Liver (tissue), 9 donors: Measurements from ENCODE around the gene UBC. TPM values are rescaled to one million over a fixed set of nuclear protein-coding genes. Genes with fewer than 3 reads are reported as not detected.
"Not testable (repeated sequence)": the region's sequence is repeated elsewhere in the genome, so short reads cannot be mapped to it uniquely, and the experiment has no call there.

Experiments used
- DNase-seq: peaks from one replicate; pipeline ENCODE4 v3.0.0-alpha.2; 2017; ENCODE audit warnings: low spot score
- H3K27ac ChIP-seq, 2 donors: one replicate each; pipeline ENCODE4 v1.7.0; 2013; ENCODE audit warnings: inconsistent platforms in 2 of 2, low read length in 2 of 2, control low read depth in 1 of 2, low read depth in 1 of 2, mild to moderate bottlenecking in 1 of 2
- H3K27me3 ChIP-seq, 4 donors: one replicate each; pipeline versions ENCODE4 v1.6.1 to v1.7.0; 2013; ENCODE audit warnings: low read length in 3 of 4, inconsistent platforms in 1 of 4, mild to moderate bottlenecking in 1 of 4, moderate library complexity in 1 of 4; ENCODE audit not compliant: control insufficient read depth in 4 of 4, insufficient read depth in 4 of 4
- H3K36me3 ChIP-seq, 4 donors: one replicate each; pipeline versions ENCODE4 v1.6.1 to v1.7.0; 2013; ENCODE audit warnings: low read length in 3 of 4, mild to moderate bottlenecking in 3 of 4, low read depth in 1 of 4, moderate library complexity in 1 of 4; ENCODE audit not compliant: control insufficient read depth in 4 of 4, insufficient read depth in 3 of 4
- H3K4me1 ChIP-seq, 4 donors: one replicate each; pipeline versions ENCODE4 v1.6.1 to v1.7.0; 2013; ENCODE audit warnings: low read length in 3 of 4, mild to moderate bottlenecking in 3 of 4, moderate library complexity in 1 of 4; ENCODE audit not compliant: control insufficient read depth in 4 of 4, insufficient read depth in 4 of 4
- H3K4me3 ChIP-seq, 3 donors: one replicate each; pipeline versions ENCODE4 v1.6.1 to v1.7.0; 2013; ENCODE audit warnings: low read length in 3 of 3, control low read depth in 1 of 3, low read depth in 1 of 3, mild to moderate bottlenecking in 1 of 3
- H3K9ac ChIP-seq, 2 donors: one replicate each; pipeline ENCODE4 v1.7.0; 2013; ENCODE audit warnings: low read length in 2 of 2, mild to moderate bottlenecking in 2 of 2, moderate library complexity in 2 of 2, control low read depth in 1 of 2, low read depth in 1 of 2
- H3K9me3 ChIP-seq, 4 donors: one replicate each; pipeline versions ENCODE4 v1.6.1 to v1.7.0; 2013; ENCODE audit warnings: low read length in 3 of 4; ENCODE audit not compliant: control insufficient read depth in 4 of 4
- CTCF ChIP-seq: fragments of 150-350 bp; IDR thresholded peaks from 2 replicates; pipeline ENCODE4 v1.5.1; 2017; ENCODE audit warnings: improper control_type of control experiment, low read depth, low read length; ENCODE audit not compliant: missing input control
- FOXA1 ChIP-seq: IDR thresholded peaks from 2 replicates; pipeline ENCODE4 v1.6.1; 2016; ENCODE audit warnings: antibody characterized with exemption
- GABPA ChIP-seq, 2 donors: IDR thresholded peaks in 1 of 2; conservative IDR thresholded peaks in 1 of 2; 2 replicates each; pipeline ENCODE4 v1.6.1; 2016; ENCODE audit warnings: antibody characterized with exemption in 2 of 2, mild to moderate bottlenecking in 1 of 2, moderate library complexity in 1 of 2
- HNF4A ChIP-seq, 2 donors: conservative IDR thresholded peaks; 2 replicates each; pipeline ENCODE4 v1.6.1; 2016; ENCODE audit warnings: antibody characterized with exemption in 2 of 2, mild to moderate bottlenecking in 2 of 2
- HNF4G ChIP-seq: IDR thresholded peaks from 2 replicates; pipeline ENCODE4 v1.6.1; 2016; ENCODE audit warnings: antibody characterized with exemption
- JUND ChIP-seq, 2 donors: IDR thresholded peaks; 2 replicates each; pipeline ENCODE4 v1.6.1; 2016; ENCODE audit warnings: antibody characterized with exemption in 2 of 2
- NR2F2 ChIP-seq: IDR thresholded peaks from 2 replicates; pipeline ENCODE4 v1.6.1; 2016; ENCODE audit warnings: antibody characterized with exemption
- RAD21 ChIP-seq, 2 donors: IDR thresholded peaks; 2 replicates each; pipeline ENCODE4 v1.6.1; 2016; ENCODE audit warnings: antibody characterized with exemption in 2 of 2, mild to moderate bottlenecking in 2 of 2
- RXRA ChIP-seq, 2 donors: IDR thresholded peaks; 2 replicates each; pipeline ENCODE4 v1.6.1; 2017 to 2018; ENCODE audit warnings: antibody characterized with exemption in 2 of 2, mild to moderate bottlenecking in 1 of 2
- SP1 ChIP-seq: IDR thresholded peaks from 2 replicates; pipeline ENCODE4 v1.6.1; 2018; ENCODE audit warnings: antibody characterized with exemption, mild to moderate bottlenecking
- TAF1 ChIP-seq: conservative IDR thresholded peaks from 2 replicates; pipeline ENCODE4 v1.6.1; 2016; ENCODE audit warnings: antibody characterized with exemption, mild to moderate bottlenecking
- YY1 ChIP-seq: IDR thresholded peaks from 2 replicates; pipeline ENCODE4 v1.6.1; 2016; ENCODE audit warnings: antibody characterized with exemption, mild to moderate bottlenecking
- ZBTB33 ChIP-seq: IDR thresholded peaks from 2 replicates; pipeline ENCODE4 v1.6.1; 2016; ENCODE audit warnings: antibody characterized with exemption
- WGBS: extraction: QIAGEN DNeasy Blood & Tissue Kit; methylation state at CpG from one replicate; pipeline ENCODE4 v1.1.7; 2013; 5-methylcytosine and 5-hydroxymethylcytosine counted together
- polyA plus RNA-seq, 2 donors: library from polyadenylated mRNA; stranded (reverse) in 1 of 2; unstranded in 1 of 2; fragments of 200-250 nt in 1 of 2; fragments of >200 nt in 1 of 2; fragmentation: Nextera tagmentation in 1 of 2; extraction: Ambion mirVana in 1 of 2; gene quantifications; one replicate each; pipeline versions ENCODE4 v1.2.1 to v1.2.3, GENCODE V29; 2013 to 2015
- total RNA-seq, 2 donors: library from RNA; depleted of rRNA; stranded (reverse); fragments of >200 nt; gene quantifications; one replicate each; pipeline ENCODE4 v1.2.3, GENCODE V29; 2014
- donor health status: healthy.
- donor health status: healthy.
- donor health status: healthy.
- donor health status: healthy.
- donor health status: healthy.

The UBC gene
- total and polyA plus RNA-seq, 4 donors: 385 to 624 (median 468) TPM

GRCh38 chr12:124938108-124938507 is 23.7 kb upstream of the UBC start (continued):
- TF ChIP-seq HNF4G: no peak
- TF ChIP-seq GABPA (IDR thresholded peaks at IDR 0.05 in 1 of 2, conservative IDR thresholded peaks at IDR 0.05 in 1 of 2): no peak
- TF ChIP-seq TAF1: no peak

GRCh38 chr12:124931528-124931927 is 17.1 kb upstream of the UBC start:
- not testable (repeated sequence) for H3K27me3 ChIP-seq, DNase-seq, H3K9ac ChIP-seq, H3K36me3 ChIP-seq, H3K4me3 ChIP-seq, H3K4me1 ChIP-seq, H3K9me3 ChIP-seq, H3K27ac ChIP-seq
- WGBS: 95% methylated on average over 9 of the region's 9 CpGs

- Histone ChIP-seq H3K4me1 (peaks cover 0 to 5% (median 4%) of the 10 kb centered on the region in 4 donors), H3K9ac (no peak overlapping the region), H3K36me3 (no peaks in the 10 kb centered on the region), H3K4me3 (no peak overlapping the region), H3K27ac (no peak overlapping the region), H3K9me3 (no peaks in the 10 kb centered on the region), H3K27me3 (no peaks in the 10 kb centered on the region)
- DNase-seq: no peak
- TF ChIP-seq HNF4G (no peak), JUND (IDR thresholded peaks at IDR 0.05) (no peak), RAD21 (IDR thresholded peaks at IDR 0.05) (no peak)
Observed at GRCh38 chr12:124930586-124930985, 16.1 kb upstream of the UBC start.

GRCh38 chr12:124929649-124930419 is 15.4 kb upstream of the UBC start:
- DNase-seq: no peak
- no peaks in the 10 kb centered on the region for H3K27me3 ChIP-seq
- peaks cover 0 to 5% (median 4%) of the 10 kb centered on the region in 4 donors for H3K4me1 ChIP-seq
- H3K9me3 ChIP-seq: no peaks in the 10 kb centered on the region
- no peak overlapping the region for H3K27ac ChIP-seq
- no peak for TF ChIP-seq HNF4G
- TF ChIP-seq GABPA (IDR thresholded peaks at IDR 0.05 in 1 of 2, conservative IDR thresholded peaks at IDR 0.05 in 1 of 2): no peak
- no peak for TF ChIP-seq FOXA1
- TF ChIP-seq NR2F2: no peak
- TF ChIP-seq SP1: no peak
- TF ChIP-seq RXRA (IDR thresholded peaks at IDR 0.05): no peak
- TF ChIP-seq YY1: no peak
- no peak for TF ChIP-seq HNF4A (conservative IDR thresholded peaks at IDR 0.05)
- no peak for TF ChIP-seq CTCF
- TF ChIP-seq TAF1: no peak
- TF ChIP-seq ZBTB33: no peak
- H3K4me3 ChIP-seq: no peak overlapping the region
- WGBS: 96% methylated on average over 9 of the region's 9 CpGs
- H3K36me3 ChIP-seq: no peaks in the 10 kb centered on the region
- no peak overlapping the region for H3K9ac ChIP-seq
